ENCODE results near the gene RBM24. TPM values are rescaled to one million over a fixed set of nuclear protein-coding genes. Genes with fewer than 3 reads are reported as not detected.

Gene RBM24
- total RNA-seq, 3 donors from 2014 or later, result 2.6 to 8.3 (median 6.8) TPM

GRCh38 chr6:17341117-17341805, 60.1 kb downstream of the RBM24 start:
- Histone ChIP-seq H3K4me1 (ENCODE audit: low read depth) (no peaks in the 10 kb centered on the region), H3K36me3 (ENCODE audit: low read depth) (no peaks in the 10 kb centered on the region), H3K9me3 (no peaks in the 10 kb centered on the region), H3K4me3 (no peak overlapping the region)
- no peak for ATAC-seq
- TF ChIP-seq, protein P1, sequence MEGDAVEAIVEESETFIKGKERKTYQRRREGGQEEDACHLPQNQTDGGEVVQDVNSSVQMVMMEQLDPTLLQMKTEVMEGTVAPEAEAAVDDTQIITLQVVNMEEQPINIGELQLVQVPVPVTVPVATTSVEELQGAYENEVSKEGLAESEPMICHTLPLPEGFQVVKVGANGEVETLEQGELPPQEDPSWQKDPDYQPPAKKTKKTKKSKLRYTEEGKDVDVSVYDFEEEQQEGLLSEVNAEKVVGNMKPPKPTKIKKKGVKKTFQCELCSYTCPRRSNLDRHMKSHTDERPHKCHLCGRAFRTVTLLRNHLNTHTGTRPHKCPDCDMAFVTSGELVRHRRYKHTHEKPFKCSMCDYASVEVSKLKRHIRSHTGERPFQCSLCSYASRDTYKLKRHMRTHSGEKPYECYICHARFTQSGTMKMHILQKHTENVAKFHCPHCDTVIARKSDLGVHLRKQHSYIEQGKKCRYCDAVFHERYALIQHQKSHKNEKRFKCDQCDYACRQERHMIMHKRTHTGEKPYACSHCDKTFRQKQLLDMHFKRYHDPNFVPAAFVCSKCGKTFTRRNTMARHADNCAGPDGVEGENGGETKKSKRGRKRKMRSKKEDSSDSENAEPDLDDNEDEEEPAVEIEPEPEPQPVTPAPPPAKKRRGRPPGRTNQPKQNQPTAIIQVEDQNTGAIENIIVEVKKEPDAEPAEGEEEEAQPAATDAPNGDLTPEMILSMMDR (IDR thresholded peaks at IDR 0.05), result no peak
- intact Hi-C loops (cut with DNase I, micrococcal nuclease), result no loop called here
- DNase-seq, result no peak

DNA sequence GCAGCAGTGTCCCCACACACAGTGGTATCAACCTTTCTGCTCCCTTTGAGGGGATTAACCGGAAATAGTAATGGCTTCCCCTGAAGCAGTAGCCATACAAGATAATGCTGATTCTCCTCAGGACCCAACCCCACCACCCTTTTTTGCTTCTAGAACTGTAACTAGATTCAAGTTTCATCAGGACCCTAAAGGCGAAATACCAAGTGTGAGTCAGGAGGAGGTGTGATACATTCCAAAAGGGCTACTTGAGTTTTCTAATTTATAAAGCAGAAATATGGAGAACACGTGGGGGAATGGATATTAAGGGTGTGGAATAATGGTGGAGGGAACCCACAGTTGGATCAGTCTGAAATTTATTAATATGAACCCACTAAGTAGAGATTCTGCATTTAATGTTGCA, 60.7 kb downstream of the RBM24 start:
- Histone ChIP-seq H3K9me3 (no peaks in the 10 kb centered on the region), H3K36me3 (ENCODE audit: low read depth) (no peaks in the 10 kb centered on the region), H3K4me3 (no peak overlapping the region), H3K4me1 (ENCODE audit: low read depth) (no peaks in the 10 kb centered on the region)
- TF ChIP-seq, protein P1 (IDR thresholded peaks at IDR 0.05), result no peak
- DNase-seq (no peak), ATAC-seq (no peak)
- intact Hi-C loops (cut with DNase I, micrococcal nuclease), result no loop called here

DNA sequence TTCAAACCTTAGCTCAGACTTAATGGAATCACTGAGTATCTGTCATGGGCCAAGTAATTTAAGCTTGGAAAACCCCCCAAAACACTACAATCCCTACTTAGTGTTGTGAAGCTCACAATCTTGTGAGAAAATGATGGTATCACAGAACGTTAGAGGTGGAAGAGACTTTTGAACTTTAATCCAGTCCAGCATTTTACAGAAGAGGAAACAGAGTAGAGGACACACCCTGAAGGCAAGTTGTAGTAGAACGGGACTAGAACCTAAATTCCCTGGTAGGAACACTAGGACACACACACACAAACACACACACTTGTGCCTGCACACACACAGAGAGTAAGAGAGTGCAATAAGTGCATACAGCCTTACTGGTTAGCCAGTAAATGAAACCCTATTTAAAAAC, 62.1 kb downstream of the RBM24 start:
- TF ChIP-seq, protein P1 (IDR thresholded peaks at IDR 0.05), result no peak
- no peaks in the 10 kb centered on the region for H3K9me3 ChIP-seq
- no peak overlapping the region for H3K4me3 ChIP-seq
- intact Hi-C loops (cut with DNase I, micrococcal nuclease), result no loop called here
- H3K4me1 ChIP-seq (ENCODE audit: low read depth), result no peaks in the 10 kb centered on the region
- DNase-seq, result no peak
- ATAC-seq, result peak; percentile 45
- H3K36me3 ChIP-seq (ENCODE audit: low read depth), result no peaks in the 10 kb centered on the region

Other genes with a start within 250 kb of the RBM24 start
- gene STMND1, start 179.3 kb upstream of the RBM24 start, total RNA-seq, result 1 to 10 TPM in 1 of 3 donors, under 1 TPM in 2; 0.47 to 1.9 (median 0.53) TPM
- 10 to 100 TPM in 1 of 3 donors, 1 to 10 TPM in 2; 2.2 to 56.1 (median 3.4) TPM for gene CAP2, start 112.2 kb downstream of the RBM24 start, total RNA-seq